Muscle layer of colon (tissue), 2 donors: ENCODE data around the gene SLC2A2.
"Not testable (repeated sequence)": the region's sequence is repeated elsewhere in the genome, so short reads cannot be mapped to it uniquely, and the experiment has no call there.

Experiments
- H3K27ac ChIP-seq: one replicate; pipeline ENCODE4 v1.7.0; 2013; ENCODE audit warnings: low read depth, mild to moderate bottlenecking, low read length, moderate library complexity
- H3K27me3 ChIP-seq, 2 donors: one replicate each; pipeline ENCODE4 v1.7.0; 2013; ENCODE audit warnings: low read length in 2 of 2, mild to moderate bottlenecking in 2 of 2; ENCODE audit not compliant: insufficient read depth in 2 of 2, control insufficient read depth in 1 of 2
- H3K36me3 ChIP-seq: one replicate; pipeline ENCODE4 v1.7.0; 2013; ENCODE audit warnings: mild to moderate bottlenecking, low read length; ENCODE audit not compliant: insufficient read depth
- H3K4me1 ChIP-seq: one replicate; pipeline ENCODE4 v1.7.0; 2013; ENCODE audit warnings: mild to moderate bottlenecking, low read length; ENCODE audit not compliant: insufficient read depth
- H3K4me3 ChIP-seq, 2 donors: one replicate each; pipeline ENCODE4 v1.7.0; 2013; ENCODE audit warnings: low read length in 2 of 2, low read depth in 1 of 2, mild to moderate bottlenecking in 1 of 2, moderate library complexity in 1 of 2
- H3K9ac ChIP-seq: one replicate; pipeline ENCODE4 v1.7.0; 2013; ENCODE audit warnings: low read length
- H3K9me3 ChIP-seq: one replicate; pipeline ENCODE4 v1.7.0; 2013; ENCODE audit warnings: mild to moderate bottlenecking, low read length
- donor health status: abdominal sarcoma.
- donor health status: Adenocarcinoma of cecum.

The SLC2A2 gene

GRCh38 chr3:170977949-170978745 lies 48.4 kb downstream of the SLC2A2 start:
- Histone ChIP-seq H3K9ac (no peak overlapping the region), H3K4me1 (no peaks in the 10 kb centered on the region), H3K9me3 (no peaks in the 10 kb centered on the region), H3K4me3 (no peak overlapping the region), H3K27ac (no peak overlapping the region), H3K27me3 (no peaks in the 10 kb centered on the region), H3K36me3 (no peaks in the 10 kb centered on the region)

- H3K9ac ChIP-seq, result no peak overlapping the region
- no peaks in the 10 kb centered on the region for H3K36me3 ChIP-seq
- H3K4me3 ChIP-seq, result no peak overlapping the region
- H3K27me3 ChIP-seq, result no peaks in the 10 kb centered on the region
- no peaks in the 10 kb centered on the region for H3K9me3 ChIP-seq
- H3K4me1 ChIP-seq, result no peaks in the 10 kb centered on the region
- H3K27ac ChIP-seq, result no peak overlapping the region
These were observed 50.4 kb downstream of the SLC2A2 start for GRCh38 chr3:170976190-170976519.

GRCh38 chr3:170975283-170976189 lies 51.0 kb downstream of the SLC2A2 start:
- Histone ChIP-seq H3K36me3 (no peaks in the 10 kb centered on the region), H3K4me1 (no peaks in the 10 kb centered on the region), H3K9me3 (no peaks in the 10 kb centered on the region), H3K27ac (no peak overlapping the region), H3K9ac (no peak overlapping the region), H3K4me3 (no peak overlapping the region), H3K27me3 (no peaks in the 10 kb centered on the region)

GRCh38 chr3:170974872-170975271 lies 51.6 kb downstream of the SLC2A2 start:
- H3K4me1 ChIP-seq, result no peaks in the 10 kb centered on the region
- H3K9ac ChIP-seq, result no peak overlapping the region
- no peaks in the 10 kb centered on the region for H3K36me3 ChIP-seq
- H3K27me3 ChIP-seq, result no peaks in the 10 kb centered on the region
- H3K27ac ChIP-seq, result no peak overlapping the region
- H3K4me3 ChIP-seq, result no peak overlapping the region
- no peaks in the 10 kb centered on the region for H3K9me3 ChIP-seq

- not testable (repeated sequence) for H3K36me3 ChIP-seq, H3K27me3 ChIP-seq, H3K9ac ChIP-seq, H3K9me3 ChIP-seq, H3K27ac ChIP-seq, H3K4me1 ChIP-seq, H3K4me3 ChIP-seq
These were observed 53.6 kb downstream of the SLC2A2 start for GRCh38 chr3:170972917-170973316.

- Histone ChIP-seq H3K27ac (no peak overlapping the region), H3K27me3 (no peaks in the 10 kb centered on the region), H3K4me3 (no peak overlapping the region), H3K9ac (no peak overlapping the region), H3K9me3 (no peaks in the 10 kb centered on the region), H3K36me3 (no peaks in the 10 kb centered on the region), H3K4me1 (no peaks in the 10 kb centered on the region)
These were observed 59.4 kb downstream of the SLC2A2 start for GRCh38 chr3:170967126-170967525.

GRCh38 chr3:170966495-170966894 lies 60.0 kb downstream of the SLC2A2 start:
- no peak overlapping the region for H3K4me3 ChIP-seq
- H3K9me3 ChIP-seq, result no peaks in the 10 kb centered on the region
- no peak overlapping the region for H3K27ac ChIP-seq
- no peak overlapping the region for H3K9ac ChIP-seq
- no peaks in the 10 kb centered on the region for H3K27me3 ChIP-seq
- H3K4me1 ChIP-seq, result no peaks in the 10 kb centered on the region
- no peaks in the 10 kb centered on the region for H3K36me3 ChIP-seq

GRCh38 chr3:170962411-170962810 lies 64.1 kb downstream of the SLC2A2 start:
- Histone ChIP-seq H3K9me3 (no peaks in the 10 kb centered on the region), H3K27me3 (no peaks in the 10 kb centered on the region), H3K36me3 (no peaks in the 10 kb centered on the region), H3K9ac (no peak overlapping the region), H3K4me1 (no peaks in the 10 kb centered on the region), H3K4me3 (no peak overlapping the region), H3K27ac (no peak overlapping the region)

- H3K9ac ChIP-seq, result no peak overlapping the region
These were observed 64.7 kb downstream of the SLC2A2 start for GRCh38 chr3:170961616-170962400.

GRCh38 chr3:170959457-170959856 lies 67.1 kb downstream of the SLC2A2 start:
- H3K36me3 ChIP-seq, result no peaks in the 10 kb centered on the region
- H3K9me3 ChIP-seq, result no peaks in the 10 kb centered on the region
- no peak overlapping the region for H3K27ac ChIP-seq
- no peaks in the 10 kb centered on the region for H3K27me3 ChIP-seq
- no peak overlapping the region for H3K9ac ChIP-seq
- no peaks in the 10 kb centered on the region for H3K4me1 ChIP-seq
- no peak overlapping the region for H3K4me3 ChIP-seq

More at GRCh38 chr3:170961616-170962400, 64.7 kb downstream of the SLC2A2 start:
- no peaks in the 10 kb centered on the region for H3K9me3 ChIP-seq
- H3K4me1 ChIP-seq, result no peaks in the 10 kb centered on the region
- H3K27ac ChIP-seq, result no peak overlapping the region
- no peaks in the 10 kb centered on the region for H3K27me3 ChIP-seq
- no peaks in the 10 kb centered on the region for H3K36me3 ChIP-seq
- H3K4me3 ChIP-seq, result no peak overlapping the region

- Histone ChIP-seq H3K9ac (no peak overlapping the region), H3K4me1 (no peaks in the 10 kb centered on the region), H3K27me3 (no peaks in the 10 kb centered on the region), H3K9me3 (no peaks in the 10 kb centered on the region), H3K36me3 (no peaks in the 10 kb centered on the region), H3K4me3 (no peak overlapping the region), H3K27ac (no peak overlapping the region)
These were observed 69.9 kb downstream of the SLC2A2 start for GRCh38 chr3:170956647-170957046.
